ENCODE data around the gene SLC38A6. TPM values are rescaled to one million over a fixed set of nuclear protein-coding genes. Genes with fewer than 3 reads are reported as not detected.
A peak's percentile ranks its signal among the peaks of the same experiment; 100 is the strongest.

SLC38A6 gene
- polyA plus RNA-seq, 2 donors = 3.2 to 5.9 TPM

GRCh38 chr14:60973070-60973469 lies 8.0 kb upstream of the SLC38A6 start:
- WGBS, 2 donors = 95 to 96% methylated on average over 3 of the region's 3 CpGs
- H3K27me3 ChIP-seq (ENCODE audit: control insufficient read depth in 1 of 2, insufficient read depth in 2 of 2, low read length in 2 of 2) = no peaks in the 10 kb centered on the region
- H3K36me3 ChIP-seq (ENCODE audit: control insufficient read depth in 2 of 2, insufficient read depth in 2 of 2, low read length in 1 of 2) = peaks cover 0 to 2% of the 10 kb centered on the region in 2 donors
- no peak overlapping the region for H3K4me3 ChIP-seq (ENCODE audit: low read depth in 1 of 2, low read length in 2 of 2)
- no peaks in the 10 kb centered on the region for H3K9me3 ChIP-seq (ENCODE audit: control insufficient read depth in 2 of 2, insufficient read depth in 1 of 2, low read depth in 1 of 2, low read length in 1 of 2)
- no peak overlapping the region for H3K27ac ChIP-seq (ENCODE audit: low read depth in 2 of 2, low read length in 1 of 2)
- H3K4me1 ChIP-seq (ENCODE audit: control insufficient read depth in 2 of 2, insufficient read depth in 2 of 2, low read length in 1 of 2) = no peaks in the 10 kb centered on the region

- Histone ChIP-seq H3K27ac (ENCODE audit: low read depth in 2 of 2, low read length in 1 of 2) (no peak overlapping the region), H3K4me1 (ENCODE audit: control insufficient read depth in 2 of 2, insufficient read depth in 2 of 2, low read length in 1 of 2) (no peaks in the 10 kb centered on the region), H3K4me3 (ENCODE audit: low read depth in 1 of 2, low read length in 2 of 2) (no peak overlapping the region), H3K9me3 (ENCODE audit: control insufficient read depth in 2 of 2, insufficient read depth in 1 of 2, low read depth in 1 of 2, low read length in 1 of 2) (no peaks in the 10 kb centered on the region), H3K36me3 (ENCODE audit: control insufficient read depth in 2 of 2, insufficient read depth in 2 of 2, low read length in 1 of 2) (peaks cover 0 to 2% of the 10 kb centered on the region in 2 donors), H3K27me3 (ENCODE audit: control insufficient read depth in 1 of 2, insufficient read depth in 2 of 2, low read length in 2 of 2) (no peaks in the 10 kb centered on the region)
- 90% methylated on average over 6 of the region's 6 CpGs for WGBS, 2 donors
Observed at GRCh38 chr14:60974090-60974651, 6.9 kb upstream of the SLC38A6 start.

- no peaks in the 10 kb centered on the region for H3K4me1 ChIP-seq (ENCODE audit: control insufficient read depth in 2 of 2, insufficient read depth in 2 of 2, low read length in 1 of 2)
- H3K9me3 ChIP-seq (ENCODE audit: control insufficient read depth in 2 of 2, insufficient read depth in 1 of 2, low read depth in 1 of 2, low read length in 1 of 2) = no peaks in the 10 kb centered on the region
- H3K27me3 ChIP-seq (ENCODE audit: control insufficient read depth in 1 of 2, insufficient read depth in 2 of 2, low read length in 2 of 2) = no peaks in the 10 kb centered on the region
- no peak overlapping the region for H3K4me3 ChIP-seq (ENCODE audit: low read depth in 1 of 2, low read length in 2 of 2)
- no peak overlapping the region for H3K27ac ChIP-seq (ENCODE audit: low read depth in 2 of 2, low read length in 1 of 2)
- peaks cover 0 to 2% of the 10 kb centered on the region in 2 donors for H3K36me3 ChIP-seq (ENCODE audit: control insufficient read depth in 2 of 2, insufficient read depth in 2 of 2, low read length in 1 of 2)
- WGBS, 2 donors = 48 to 56% methylated on average over 2 of the region's 2 CpGs
Observed at GRCh38 chr14:60975551-60975950, 5.5 kb upstream of the SLC38A6 start.

- 55 to 56% methylated on average over 2 of the region's 2 CpGs for WGBS, 2 donors
- no peaks in the 10 kb centered on the region for H3K36me3 ChIP-seq (ENCODE audit: control insufficient read depth in 2 of 2, insufficient read depth in 2 of 2, low read length in 1 of 2)
- H3K4me3 ChIP-seq (ENCODE audit: low read depth in 1 of 2, low read length in 2 of 2) = no peak overlapping the region
- no peaks in the 10 kb centered on the region for H3K27me3 ChIP-seq (ENCODE audit: control insufficient read depth in 1 of 2, insufficient read depth in 2 of 2, low read length in 2 of 2)
- no peak overlapping the region for H3K27ac ChIP-seq (ENCODE audit: low read depth in 2 of 2, low read length in 1 of 2)
- no peaks in the 10 kb centered on the region for H3K4me1 ChIP-seq (ENCODE audit: control insufficient read depth in 2 of 2, insufficient read depth in 2 of 2, low read length in 1 of 2)
- H3K9me3 ChIP-seq (ENCODE audit: control insufficient read depth in 2 of 2, insufficient read depth in 1 of 2, low read depth in 1 of 2, low read length in 1 of 2) = no peaks in the 10 kb centered on the region
Observed at GRCh38 chr14:60977847-60978246, 3.2 kb upstream of the SLC38A6 start.

- no peaks in the 10 kb centered on the region for H3K9me3 ChIP-seq (ENCODE audit: control insufficient read depth in 2 of 2, insufficient read depth in 1 of 2, low read depth in 1 of 2, low read length in 1 of 2)
- H3K4me3 ChIP-seq (ENCODE audit: low read depth in 1 of 2, low read length in 2 of 2) = peak overlapping the region; percentile 79 to 99
- peak overlapping the region; percentile 72 to 91 for H3K27ac ChIP-seq (ENCODE audit: low read depth in 2 of 2, low read length in 1 of 2)
- H3K36me3 ChIP-seq (ENCODE audit: control insufficient read depth in 2 of 2, insufficient read depth in 2 of 2, low read length in 1 of 2) = no peaks in the 10 kb centered on the region
- H3K4me1 ChIP-seq (ENCODE audit: control insufficient read depth in 2 of 2, insufficient read depth in 2 of 2, low read length in 1 of 2) = no peaks in the 10 kb centered on the region
- no peaks in the 10 kb centered on the region for H3K27me3 ChIP-seq (ENCODE audit: control insufficient read depth in 1 of 2, insufficient read depth in 2 of 2, low read length in 2 of 2)
- 11% methylated on average over 12 of the region's 12 CpGs for WGBS, 2 donors
Observed at GRCh38 chr14:60981633-60982455, 799 bp downstream of the SLC38A6 start.

- Histone ChIP-seq H3K4me1 (ENCODE audit: control insufficient read depth in 2 of 2, insufficient read depth in 2 of 2, low read length in 1 of 2) (no peaks in the 10 kb centered on the region), H3K27ac (ENCODE audit: low read depth in 2 of 2, low read length in 1 of 2) (no peak overlapping the region)
Observed at GRCh38 chr14:60984196-60984595, 3.2 kb downstream of the SLC38A6 start.

GRCh38 chr14:60986500-60986899 lies 5.5 kb downstream of the SLC38A6 start:
- peaks cover 0 to 2% of the 10 kb centered on the region in 2 donors for H3K36me3 ChIP-seq (ENCODE audit: control insufficient read depth in 2 of 2, insufficient read depth in 2 of 2, low read length in 1 of 2)
- no peaks in the 10 kb centered on the region for H3K27me3 ChIP-seq (ENCODE audit: control insufficient read depth in 1 of 2, insufficient read depth in 2 of 2, low read length in 2 of 2)
- no peaks in the 10 kb centered on the region for H3K4me1 ChIP-seq (ENCODE audit: control insufficient read depth in 2 of 2, insufficient read depth in 2 of 2, low read length in 1 of 2)
- H3K4me3 ChIP-seq (ENCODE audit: low read depth in 1 of 2, low read length in 2 of 2) = no peak overlapping the region
- 97 to 99% methylated on average over 2 of the region's 2 CpGs for WGBS, 2 donors
- H3K9me3 ChIP-seq (ENCODE audit: control insufficient read depth in 2 of 2, insufficient read depth in 1 of 2, low read depth in 1 of 2, low read length in 1 of 2) = no peaks in the 10 kb centered on the region
- H3K27ac ChIP-seq (ENCODE audit: low read depth in 2 of 2, low read length in 1 of 2) = no peak overlapping the region

More at GRCh38 chr14:60984196-60984595, 3.2 kb downstream of the SLC38A6 start:
- WGBS, 2 donors = 96 to 97% methylated on average over 1 of the region's 1 CpG
- no peaks in the 10 kb centered on the region for H3K27me3 ChIP-seq (ENCODE audit: control insufficient read depth in 1 of 2, insufficient read depth in 2 of 2, low read length in 2 of 2)
- H3K36me3 ChIP-seq (ENCODE audit: control insufficient read depth in 2 of 2, insufficient read depth in 2 of 2, low read length in 1 of 2) = no peaks in the 10 kb centered on the region
- no peak overlapping the region for H3K4me3 ChIP-seq (ENCODE audit: low read depth in 1 of 2, low read length in 2 of 2)
- no peaks in the 10 kb centered on the region for H3K9me3 ChIP-seq (ENCODE audit: control insufficient read depth in 2 of 2, insufficient read depth in 1 of 2, low read depth in 1 of 2, low read length in 1 of 2)

GRCh38 chr14:60989599-60989998 lies 8.6 kb downstream of the SLC38A6 start:
- Histone ChIP-seq H3K4me3 (ENCODE audit: low read depth in 1 of 2, low read length in 2 of 2) (no peak overlapping the region), H3K27ac (ENCODE audit: low read depth in 2 of 2, low read length in 1 of 2) (no peak overlapping the region), H3K9me3 (ENCODE audit: control insufficient read depth in 2 of 2, insufficient read depth in 1 of 2, low read depth in 1 of 2, low read length in 1 of 2) (no peaks in the 10 kb centered on the region), H3K4me1 (ENCODE audit: control insufficient read depth in 2 of 2, insufficient read depth in 2 of 2, low read length in 1 of 2) (no peaks in the 10 kb centered on the region), H3K36me3 (ENCODE audit: control insufficient read depth in 2 of 2, insufficient read depth in 2 of 2, low read length in 1 of 2) (peaks cover 0 to 2% of the 10 kb centered on the region in 2 donors), H3K27me3 (ENCODE audit: control insufficient read depth in 1 of 2, insufficient read depth in 2 of 2, low read length in 2 of 2) (no peaks in the 10 kb centered on the region)
- 82 to 86% methylated on average over 2 of the region's 2 CpGs for WGBS, 2 donors

GRCh38 chr14:60998617-60999016 lies 17.6 kb downstream of the SLC38A6 start:
- H3K36me3 ChIP-seq (ENCODE audit: control insufficient read depth in 2 of 2, insufficient read depth in 2 of 2, low read length in 1 of 2) = no peaks in the 10 kb centered on the region
- H3K4me1 ChIP-seq (ENCODE audit: control insufficient read depth in 2 of 2, insufficient read depth in 2 of 2, low read length in 1 of 2) = no peaks in the 10 kb centered on the region
- 92 to 94% methylated on average over 9 of the region's 9 CpGs for WGBS, 2 donors
- no peak overlapping the region for H3K4me3 ChIP-seq (ENCODE audit: low read depth in 1 of 2, low read length in 2 of 2)
- H3K27me3 ChIP-seq (ENCODE audit: control insufficient read depth in 1 of 2, insufficient read depth in 2 of 2, low read length in 2 of 2) = no peaks in the 10 kb centered on the region
- H3K9me3 ChIP-seq (ENCODE audit: control insufficient read depth in 2 of 2, insufficient read depth in 1 of 2, low read depth in 1 of 2, low read length in 1 of 2) = no peaks in the 10 kb centered on the region
- no peak overlapping the region for H3K27ac ChIP-seq (ENCODE audit: low read depth in 2 of 2, low read length in 1 of 2)

GRCh38 chr14:60999536-60999935 lies 18.5 kb downstream of the SLC38A6 start:
- 96 to 97% methylated on average over 2 of the region's 2 CpGs for WGBS, 2 donors
- no peaks in the 10 kb centered on the region for H3K9me3 ChIP-seq (ENCODE audit: control insufficient read depth in 2 of 2, insufficient read depth in 1 of 2, low read depth in 1 of 2, low read length in 1 of 2)

More at GRCh38 chr14:60999536-60999935, 18.5 kb downstream of the SLC38A6 start:
- Histone ChIP-seq H3K36me3 (ENCODE audit: control insufficient read depth in 2 of 2, insufficient read depth in 2 of 2, low read length in 1 of 2) (no peaks in the 10 kb centered on the region), H3K4me1 (ENCODE audit: control insufficient read depth in 2 of 2, insufficient read depth in 2 of 2, low read length in 1 of 2) (no peaks in the 10 kb centered on the region), H3K4me3 (ENCODE audit: low read depth in 1 of 2, low read length in 2 of 2) (no peak overlapping the region), H3K27me3 (ENCODE audit: control insufficient read depth in 1 of 2, insufficient read depth in 2 of 2, low read length in 2 of 2) (no peaks in the 10 kb centered on the region), H3K27ac (ENCODE audit: low read depth in 2 of 2, low read length in 1 of 2) (no peak overlapping the region)

Data from esophagus (tissue), 2 donors.